Neural cell (in vitro differentiated cells): ENCODE results near the gene KRT9. TPM values are rescaled to one million over a fixed set of nuclear protein-coding genes. Genes with fewer than 3 reads are reported as not detected.
"Not testable (repeated sequence)": the region's sequence is repeated elsewhere in the genome, so short reads cannot be mapped to it uniquely, and the experiment has no call there.

Experiments used
- H2AFZ ChIP-seq: fragments of 200-600, 300-800 bp; sonication (generic), shearing (Covaris generic); 2 replicates; pipeline ENCODE4 v1.6.0; 2014; ENCODE audit warnings: low read depth, mild to moderate bottlenecking, antibody characterized with exemption, low read length, moderate library complexity
- H3F3A ChIP-seq: fragments of 200-600 bp; shearing (Covaris generic); 2 replicates; pipeline ENCODE4 v1.6.1; 2016; ENCODE audit warnings: mild to moderate bottlenecking, moderate library complexity, mixed read lengths, antibody characterized with exemption, low read length; ENCODE audit not compliant: insufficient read depth, poor library complexity, severe bottlenecking
- H3K27ac ChIP-seq: fragments of 200-600, 300-800 bp; sonication (generic), shearing (Covaris generic); 2 replicates; pipeline ENCODE4 v1.5.1; 2014; ENCODE audit warnings: mild to moderate bottlenecking, low read length, moderate library complexity
- H3K27me3 ChIP-seq: fragments of 300-800, 200-600 bp; sonication (generic), shearing (Covaris generic); 2 replicates; pipeline ENCODE4 v1.6.0; 2014; ENCODE audit warnings: mild to moderate bottlenecking, low read depth, low read length, moderate library complexity; ENCODE audit not compliant: insufficient read depth
- H3K36me3 ChIP-seq: fragments of 300-800, 200-600 bp; sonication (generic), shearing (Covaris generic); 2 replicates; pipeline ENCODE4 v1.5.1; 2014; ENCODE audit warnings: mild to moderate bottlenecking, antibody characterized with exemption, low read length, moderate library complexity; ENCODE audit not compliant: insufficient read depth
- H3K4me2 ChIP-seq: fragments of 300-800, 200-600 bp; sonication (generic), shearing (Covaris generic); 2 replicates; pipeline ENCODE4 v1.6.0; 2014; ENCODE audit warnings: mild to moderate bottlenecking, low read length
- H3K4me3 ChIP-seq: fragments of 300-800, 200-600 bp; sonication (generic), shearing (Covaris generic); 2 replicates; pipeline ENCODE4 v1.5.1; 2014; ENCODE audit warnings: mild to moderate bottlenecking, low read length, moderate library complexity
- H3K79me2 ChIP-seq: fragments of 200-600 bp; shearing (Covaris generic); replicated peaks from 2 replicates; pipeline ENCODE4 v1.6.0; 2014; ENCODE audit warnings: mild to moderate bottlenecking, low read length, moderate library complexity; ENCODE audit not compliant: insufficient read depth
- H3K9ac ChIP-seq: fragments of 300-800, 200-600 bp; sonication (generic), shearing (Covaris generic); 2 replicates; pipeline ENCODE4 v1.6.1; 2016; ENCODE audit warnings: mild to moderate bottlenecking, low read length, mixed read lengths
- H3K9me2 ChIP-seq: fragments of 200-600 bp; shearing (Covaris generic); 2 replicates; pipeline ENCODE4 v1.6.1; 2016; ENCODE audit warnings: mild to moderate bottlenecking, low read length, mixed read lengths; ENCODE audit not compliant: insufficient read depth
- H3K9me3 ChIP-seq: fragments of 200-600, 300-800 bp; sonication (generic), shearing (Covaris generic); 2 replicates; pipeline ENCODE4 v1.6.1; 2016; ENCODE audit warnings: mild to moderate bottlenecking, mixed run types, low read length, moderate library complexity, mixed read lengths
- H4K20me1 ChIP-seq: fragments of 200-600 bp; shearing (Covaris generic); 2 replicates; pipeline ENCODE4 v1.6.1; 2016; ENCODE audit warnings: mild to moderate bottlenecking, mixed run types; ENCODE audit not compliant: insufficient read depth
- CTCF ChIP-seq: fragments of 450-650 bp; IDR thresholded peaks from 2 replicates; pipeline ENCODE4 v1.5.1; 2014; ENCODE audit warnings: antibody characterized with exemption, mild to moderate bottlenecking, moderate library complexity; ENCODE audit not compliant: poor library complexity, severe bottlenecking
- EP300 ChIP-seq: fragments of 450-650 bp; conservative IDR thresholded peaks from 2 replicates; pipeline ENCODE4 v1.6.1; 2014; ENCODE audit warnings: antibody characterized with exemption, mild to moderate bottlenecking, moderate library complexity; ENCODE audit not compliant: poor library complexity, severe bottlenecking
- EZH2 ChIP-seq: fragments of 200-600, 300-800 bp; shearing (Covaris generic), sonication (generic); IDR thresholded peaks from 2 replicates; pipeline ENCODE4 v1.6.1; 2014; ENCODE audit warnings: antibody characterized with exemption, low read length, borderline replicate concordance, mild to moderate bottlenecking; ENCODE audit not compliant: insufficient read depth, poor library complexity, severe bottlenecking
- MXI1 ChIP-seq: fragments of 450-650 bp; conservative IDR thresholded peaks from 2 replicates; pipeline ENCODE4 v1.6.1; 2014; ENCODE audit warnings: antibody characterized with exemption, mild to moderate bottlenecking; ENCODE audit not compliant: poor library complexity, severe bottlenecking
- POLR2AphosphoS5 ChIP-seq: IDR thresholded peaks from 2 replicates; pipeline ENCODE4 v1.6.1; 2012
- RAD21 ChIP-seq: fragments of 450-650 bp; conservative IDR thresholded peaks from 2 replicates; pipeline ENCODE4 v1.6.1; 2014; ENCODE audit warnings: antibody characterized with exemption, mild to moderate bottlenecking, moderate library complexity
- REST ChIP-seq: IDR thresholded peaks from 2 replicates; pipeline ENCODE4 v1.6.1; 2012; ENCODE audit warnings: borderline replicate concordance
- SMC3 ChIP-seq: fragments of 450-650 bp; conservative IDR thresholded peaks from 2 replicates; pipeline ENCODE4 v1.6.1; 2014; ENCODE audit warnings: antibody characterized with exemption, mild to moderate bottlenecking, moderate library complexity; ENCODE audit not compliant: poor library complexity
- TAF1 ChIP-seq: IDR thresholded peaks from 2 replicates; pipeline ENCODE4 v1.6.1; 2012; ENCODE audit warnings: low read depth
- polyA minus RNA-seq: library from RNA; depleted of rRNA, polyadenylated mRNA; stranded (reverse); fragments of >200 nt; gene quantifications from 2 replicates; pipeline ENCODE4 v1.2.3, GENCODE V29; 2014
- polyA plus RNA-seq: library from polyadenylated mRNA; depleted of rRNA; stranded (reverse); fragments of >200 nt; gene quantifications from 2 replicates; pipeline ENCODE4 v1.2.3, GENCODE V29; 2014

The KRT9 gene
- polyA plus RNA-seq (not detected in 2 replicates), polyA minus RNA-seq (not detected in 2 replicates)

- TF ChIP-seq REST (no peak), TAF1 (no peak), SMC3 (no peak), EP300 (no peak), POLR2AphosphoS5 (no peak), RAD21 (no peak), MXI1 (no peak), CTCF (no peak), EZH2 (no peak)
- Histone ChIP-seq H3K79me2 (no peaks in the 10 kb centered on the region), H3F3A (no peaks in the 10 kb centered on the region), H3K9me2 (no peaks in the 10 kb centered on the region), H3K9me3 (no peaks in the 10 kb centered on the region), H3K9ac (no peak within 1 kb of the TSS), H4K20me1 (no peaks in the 10 kb centered on the region), H3K4me3 (no peak within 1 kb of the TSS), H3K27me3 (no peaks in the 10 kb centered on the region), H3K36me3 (no peaks in the 10 kb centered on the region), H3K4me2 (no peak within 1 kb of the TSS), H3K27ac (no peak within 1 kb of the TSS), H2AFZ (no peak within 1 kb of the TSS)
Measured at GRCh38 chr17:41571561-41572434, at the start of gene KRT9. TSS of gene KRT9 (minus strand) at chr17:41572059. CDS start at chr17:41571992, 67 bp downstream.

GRCh38 chr17:41621435-41621817, 49.6 kb upstream of the KRT9 start:
- H3K4me3 ChIP-seq, H4K20me1 ChIP-seq, H3K9me3 ChIP-seq, H3K4me2 ChIP-seq, H2AFZ ChIP-seq, H3K9me2 ChIP-seq, H3K27ac ChIP-seq, H3K9ac ChIP-seq, H3F3A ChIP-seq, H3K79me2 ChIP-seq, H3K36me3 ChIP-seq, H3K27me3 ChIP-seq: not testable (repeated sequence)
